Mesangial cell (primary cell): Measurements from ENCODE around the gene ZNF140. TPM values are rescaled to one million over a fixed set of nuclear protein-coding genes. Genes with fewer than 3 reads are reported as not detected.

Experiments
- total RNA-seq: library from RNA; depleted of rRNA; stranded (reverse); fragments of >200 nt; gene quantifications from 2 replicates; pipeline ENCODE4 v1.2.3, GENCODE V29; 2015

ZNF140 gene
- total RNA-seq: 6.5 and 11.9 TPM in 2 replicates

DNA sequence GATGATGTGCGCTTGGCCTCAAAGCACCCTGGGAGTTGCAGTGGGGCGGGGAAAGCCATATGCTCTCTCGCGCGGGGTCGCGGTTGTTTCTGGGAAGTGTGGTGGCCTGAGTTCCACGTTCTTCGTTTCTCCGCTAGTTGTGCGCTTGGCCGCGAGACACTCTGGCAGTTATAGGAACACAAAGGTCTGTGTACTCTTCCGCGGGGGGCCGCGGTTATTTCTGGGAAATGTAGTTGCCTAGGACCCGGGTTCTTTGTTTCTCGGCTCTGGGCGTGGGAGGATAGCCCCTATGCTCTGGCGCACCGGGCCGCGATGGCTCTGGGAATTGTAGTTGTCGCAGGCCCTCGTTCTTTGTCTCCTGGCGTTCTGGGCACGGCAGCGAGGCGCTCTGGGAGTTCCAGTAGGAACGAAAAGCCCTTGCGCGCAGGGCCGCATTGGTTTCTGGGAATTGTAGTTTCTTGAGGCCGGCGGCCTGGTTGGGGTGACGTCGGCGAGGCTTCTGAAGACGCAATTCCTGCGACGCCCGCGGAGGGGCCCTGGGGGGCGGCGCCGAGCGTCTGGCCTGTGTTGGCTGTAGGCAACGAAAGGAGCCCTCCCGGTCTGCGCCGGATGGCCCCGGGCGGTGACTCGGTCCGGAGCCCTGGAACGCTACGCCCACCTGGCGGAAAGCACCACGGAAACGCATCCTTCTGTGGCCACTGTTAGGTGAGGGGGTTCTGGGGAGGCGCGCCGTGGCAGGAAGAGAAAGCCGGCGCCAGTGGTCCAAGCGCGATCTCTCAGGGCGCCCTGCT is at the start of gene ZNF140:
Gene ZNF140, plus strand, starts transcription at position 556 of the 791 bp plus-strand sequence. CDS start 398 bp downstream, outside the sequence.

DNA sequence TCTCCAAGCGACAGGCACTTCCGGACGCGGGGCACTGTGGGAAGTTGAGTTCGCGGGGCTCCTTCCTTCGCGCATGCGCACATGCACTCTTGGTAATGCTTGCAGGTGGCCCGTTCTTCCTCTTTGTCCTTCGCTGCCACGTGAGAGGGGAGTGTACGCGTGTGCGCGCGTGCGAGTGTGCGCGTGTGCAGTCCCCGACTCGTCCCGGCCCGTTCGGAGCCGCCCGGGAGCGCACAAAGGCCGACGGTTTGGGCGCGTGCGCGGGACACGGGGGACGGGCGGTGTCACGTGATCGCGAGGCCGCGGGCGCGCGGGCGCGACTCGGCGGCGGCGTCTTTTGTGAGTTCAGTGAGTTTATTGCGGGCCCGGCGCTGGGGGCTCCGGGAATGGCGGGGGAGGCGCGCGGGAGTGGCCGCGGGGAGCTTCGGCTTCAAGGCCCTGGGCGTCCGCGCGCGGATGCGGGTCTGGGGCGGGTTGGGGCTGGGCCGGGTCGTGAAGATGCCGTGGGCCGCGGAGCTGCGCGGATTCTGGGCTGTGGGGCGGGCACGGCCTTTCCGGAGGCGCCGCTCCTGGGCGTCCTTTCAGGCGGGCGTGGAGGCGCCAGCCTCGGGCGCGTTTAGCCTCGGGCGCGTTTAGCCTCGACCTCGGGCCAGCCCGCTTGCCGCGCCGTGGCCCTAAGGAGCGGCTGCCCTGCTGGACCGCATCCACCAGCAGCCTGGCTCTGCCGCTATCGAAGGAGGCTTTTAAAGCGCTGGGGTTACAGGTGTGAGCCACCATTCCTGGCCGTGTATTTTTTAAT is 43.3 kb upstream of the ZNF140 start, which contains the start of gene ZNF84:
Gene ZNF84, plus strand, starts transcription at position 303 of the 799 bp plus-strand sequence. CDS start 3,959 bp downstream, outside the sequence.

DNA sequence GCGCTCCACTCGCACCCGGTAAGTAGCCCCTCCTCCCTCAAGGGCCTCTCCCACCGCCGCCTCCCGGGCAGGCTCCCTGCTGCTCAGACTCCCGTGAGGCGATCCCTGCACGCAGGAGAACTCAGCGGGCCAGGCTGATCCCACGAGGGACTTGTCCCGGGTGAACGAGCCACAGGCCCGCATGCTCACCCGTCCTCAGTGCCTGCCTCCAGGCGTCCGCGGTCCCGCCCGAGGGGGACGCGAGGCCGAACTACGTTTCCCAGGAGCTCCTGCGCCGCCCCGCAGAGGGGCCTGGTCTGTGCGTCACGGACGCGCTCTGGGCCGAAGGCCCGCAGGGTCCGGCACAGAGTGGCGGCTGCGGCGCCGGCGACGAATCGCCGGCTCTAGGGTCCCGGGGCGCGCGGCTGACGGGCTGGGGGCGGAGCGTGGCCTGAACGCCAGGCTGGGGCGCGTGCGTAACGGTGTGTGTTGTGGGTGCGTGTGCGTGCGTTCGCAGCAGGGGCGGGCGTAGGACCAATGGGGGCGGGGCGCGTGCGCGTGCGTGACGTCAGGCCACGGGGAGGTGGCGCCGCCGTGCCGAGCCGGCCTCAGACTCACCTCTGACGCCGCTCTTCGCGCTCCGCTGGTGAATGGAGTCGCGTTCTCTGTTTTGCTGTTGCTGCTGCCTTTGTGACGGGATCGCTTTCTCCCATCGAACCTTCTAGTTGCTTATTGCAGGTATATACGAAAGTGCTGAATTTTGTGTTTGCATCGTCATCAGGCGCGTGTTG is 49.5 kb downstream of the ZNF140 start, which contains the start of the genes ZNF10 and ZNF891:
Gene ZNF10, plus strand, starts transcription at position 590 of the 770 bp plus-strand sequence. CDS start 13,866 bp downstream, outside the sequence.
Gene ZNF891, minus strand, starts transcription at position 237 of the 770 bp plus-strand sequence. CDS start 8,356 bp downstream, outside the sequence.

Other genes with a start within 250 kb of the ZNF140 start
- gene CHFR, start 193.3 kb upstream of the ZNF140 start, total RNA-seq: 31.0 and 44.1 TPM in 2 replicates
- gene ZNF605, start 124.6 kb upstream of the ZNF140 start, total RNA-seq: 3.7 and 5.1 TPM in 2 replicates
- gene ZNF26, start 94.6 kb upstream of the ZNF140 start, total RNA-seq: 4.1 and 4.9 TPM in 2 replicates
- 6.0 and 15.6 TPM in 2 replicates for gene ZNF84, start 43.4 kb upstream of the ZNF140 start, total RNA-seq
- 0.33 and 0.63 TPM in 2 replicates for gene ZNF891, start 49.4 kb downstream of the ZNF140 start, total RNA-seq
- gene ZNF10, start 49.7 kb downstream of the ZNF140 start, total RNA-seq: 2.8 and 7.9 TPM in 2 replicates
- 5.7 and 16.4 TPM in 2 replicates for gene ZNF268, start 100.6 kb downstream of the ZNF140 start, total RNA-seq
- not detected in 2 replicates for gene ANHX, start 155.0 kb downstream of the ZNF140 start, total RNA-seq